ENCODE data around the gene ADGRA1.

The ADGRA1 gene

DNA sequence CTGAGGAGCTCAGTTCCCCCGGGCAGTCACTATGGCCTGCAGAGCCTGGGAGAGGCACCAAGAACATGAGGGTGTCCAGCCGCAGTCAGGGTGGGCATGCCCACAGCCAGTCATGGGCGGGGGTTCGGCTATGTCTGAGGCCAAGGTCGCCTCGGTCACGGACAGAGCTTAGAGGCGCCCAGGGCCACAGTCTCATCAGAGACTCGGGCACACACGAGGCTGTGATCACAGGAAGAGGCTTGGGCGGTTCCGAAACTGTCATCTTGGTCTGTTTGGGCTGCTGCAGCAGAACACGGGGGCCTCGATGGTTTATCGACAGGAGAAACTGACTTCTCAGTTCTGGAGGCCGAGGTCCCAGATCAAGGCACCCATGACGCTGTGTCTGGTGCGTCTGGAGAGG, 9.7 kb downstream of the ADGRA1 start:
- no peak overlapping the region for H4K91ac ChIP-seq (ENCODE audit: low read depth, low read length)
- no peak for DNase-seq
- no peak overlapping the region for H3K18ac ChIP-seq (ENCODE audit: low read length)
- H3K27ac ChIP-seq (ENCODE audit: low read depth, low read length) = no peak overlapping the region
- H3K4me3 ChIP-seq (ENCODE audit: low read depth, low read length) = no peak overlapping the region
- no peak overlapping the region for H3K14ac ChIP-seq (ENCODE audit: low read length)
- no peak overlapping the region for H2AFZ ChIP-seq (ENCODE audit: insufficient read depth, low read length, poor library complexity)
- no peak overlapping the region for H3K9ac ChIP-seq (ENCODE audit: low read length)
- no peak overlapping the region for H3K4ac ChIP-seq (ENCODE audit: low read depth, low read length)
- no peaks in the 10 kb centered on the region for H3K27me3 ChIP-seq (ENCODE audit: insufficient read depth, low read length)
- no peaks in the 10 kb centered on the region for H3K79me1 ChIP-seq (ENCODE audit: low read length)
- no peak overlapping the region for H2AK5ac ChIP-seq (ENCODE audit: low read length)
- H3K79me2 ChIP-seq (ENCODE audit: control insufficient read depth, insufficient read depth, low read length, poor library complexity) = no peaks in the 10 kb centered on the region
- H2BK5ac ChIP-seq (ENCODE audit: low read depth, low read length, poor library complexity) = no peak overlapping the region
- H4K12ac ChIP-seq (ENCODE audit: low read depth, low read length) = no peak overlapping the region
- H3K9me3 ChIP-seq (ENCODE audit: insufficient read depth, low read depth, low read length) = no peaks in the 10 kb centered on the region
- H3K4me1 ChIP-seq (ENCODE audit: control insufficient read depth in 1 of 2, insufficient read depth in 2 of 2, low read length in 2 of 2) = peaks cover 3% of the 10 kb centered on the region in 2 experiments
- WGBS (ENCODE audit: extremely low coverage, insufficient coverage, insufficient read length) = no CpG with 5 or more reads among the region's 18 CpGs
- no peak overlapping the region for H3K23ac ChIP-seq (ENCODE audit: low read length)
- H4K8ac ChIP-seq (ENCODE audit: low read depth, low read length) = no peak overlapping the region
- H2BK12ac ChIP-seq (ENCODE audit: low read length) = no peak overlapping the region
- no peak overlapping the region for H2BK120ac ChIP-seq (ENCODE audit: insufficient read depth, low read length, poor library complexity)
- H3K4me2 ChIP-seq (ENCODE audit: low read length) = no peak overlapping the region
- no peaks in the 10 kb centered on the region for H3K36me3 ChIP-seq (ENCODE audit: control insufficient read depth in 1 of 2, insufficient read depth in 2 of 2, low read length in 2 of 2)

DNA sequence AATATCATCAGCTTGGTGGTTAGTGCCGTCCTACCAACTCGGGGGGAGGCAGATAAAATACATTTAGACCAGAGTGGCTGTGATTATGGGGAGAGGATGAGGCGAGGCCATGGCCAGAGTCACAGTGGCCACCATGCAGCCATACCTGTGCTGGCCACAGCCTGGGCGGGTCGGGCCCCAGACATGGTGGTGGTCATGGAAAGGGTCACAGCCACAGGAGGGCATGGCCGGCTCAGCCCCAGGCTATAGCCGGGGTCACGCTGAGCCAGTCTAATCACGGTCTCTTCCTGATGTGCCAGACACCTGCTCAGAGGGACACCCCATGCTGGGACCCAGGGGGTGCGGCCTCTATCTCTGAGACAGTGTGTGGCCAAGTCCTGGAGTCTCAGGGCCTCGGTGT, 10.2 kb downstream of the ADGRA1 start:
- Histone ChIP-seq H2AK5ac (ENCODE audit: low read length) (no peak overlapping the region), H3K9me3 (ENCODE audit: insufficient read depth, low read depth, low read length) (no peaks in the 10 kb centered on the region), H2BK12ac (ENCODE audit: low read length) (no peak overlapping the region), H3K23ac (ENCODE audit: low read length) (no peak overlapping the region), H3K4me1 (ENCODE audit: control insufficient read depth in 1 of 2, insufficient read depth in 2 of 2, low read length in 2 of 2) (peaks cover 3% of the 10 kb centered on the region in 2 experiments), H3K27ac (ENCODE audit: low read depth, low read length) (no peak overlapping the region), H4K12ac (ENCODE audit: low read depth, low read length) (no peak overlapping the region), H2BK120ac (ENCODE audit: insufficient read depth, low read length, poor library complexity) (no peak overlapping the region), H3K4ac (ENCODE audit: low read depth, low read length) (no peak overlapping the region), H3K36me3 (ENCODE audit: control insufficient read depth in 1 of 2, insufficient read depth in 2 of 2, low read length in 2 of 2) (no peaks in the 10 kb centered on the region), H4K91ac (ENCODE audit: low read depth, low read length) (no peak overlapping the region), H2AFZ (ENCODE audit: insufficient read depth, low read length, poor library complexity) (no peak overlapping the region), H3K79me1 (ENCODE audit: low read length) (no peaks in the 10 kb centered on the region), H3K4me2 (ENCODE audit: low read length) (no peak overlapping the region), H3K79me2 (ENCODE audit: control insufficient read depth, insufficient read depth, low read length, poor library complexity) (no peaks in the 10 kb centered on the region), H3K14ac (ENCODE audit: low read length) (no peak overlapping the region), H4K8ac (ENCODE audit: low read depth, low read length) (no peak overlapping the region), H3K18ac (ENCODE audit: low read length) (no peak overlapping the region), H3K27me3 (ENCODE audit: insufficient read depth, low read length) (no peaks in the 10 kb centered on the region), H2BK5ac (ENCODE audit: low read depth, low read length, poor library complexity) (no peak overlapping the region), H3K4me3 (ENCODE audit: low read depth, low read length) (no peak overlapping the region), H3K9ac (ENCODE audit: low read length) (no peak overlapping the region)
- no CpG with 5 or more reads among the region's 11 CpGs for WGBS (ENCODE audit: extremely low coverage, insufficient coverage, insufficient read length)
- no peak for DNase-seq

DNA sequence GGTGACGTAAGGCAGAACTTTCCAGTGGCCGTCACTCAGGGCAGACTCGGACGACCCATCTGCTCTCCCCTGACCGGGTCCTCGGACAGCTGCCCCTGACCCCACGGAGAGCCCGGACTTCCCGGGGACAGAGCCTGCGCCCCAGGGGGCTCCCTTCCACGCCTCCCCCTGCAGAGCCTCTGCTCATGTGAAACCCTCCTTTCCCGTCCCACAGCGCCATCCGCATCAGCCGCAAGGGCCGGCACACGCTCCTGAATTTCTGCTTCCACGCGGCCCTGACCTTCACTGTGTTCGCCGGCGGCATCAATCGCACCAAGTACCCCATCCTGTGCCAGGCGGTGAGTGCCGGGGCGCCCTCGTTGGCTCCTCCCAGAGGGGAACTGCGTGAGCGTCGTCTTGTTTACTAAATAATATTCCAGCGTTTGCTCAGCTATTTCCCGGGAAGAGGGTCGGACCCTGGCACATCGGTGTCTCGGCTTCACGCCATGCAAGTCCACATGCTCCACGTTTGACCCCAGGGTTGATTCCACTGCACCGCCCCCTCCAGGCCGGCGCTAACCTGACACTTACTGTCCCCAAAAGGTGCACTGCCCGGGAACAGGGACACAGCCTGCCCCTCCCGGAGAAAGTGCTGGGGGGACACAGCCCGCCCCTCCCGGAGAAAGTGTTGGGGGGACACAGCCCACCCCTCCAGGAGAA, 10.9 kb downstream of the ADGRA1 start:
- Histone ChIP-seq H2AFZ (ENCODE audit: insufficient read depth, low read length, poor library complexity) (no peak overlapping the region), H4K12ac (ENCODE audit: low read depth, low read length) (no peak overlapping the region), H3K4me2 (ENCODE audit: low read length) (no peak overlapping the region), H3K9me3 (ENCODE audit: insufficient read depth, low read depth, low read length) (no peaks in the 10 kb centered on the region), H3K27ac (ENCODE audit: low read depth, low read length) (no peak overlapping the region), H3K79me2 (ENCODE audit: control insufficient read depth, insufficient read depth, low read length, poor library complexity) (no peaks in the 10 kb centered on the region), H3K23ac (ENCODE audit: low read length) (no peak overlapping the region), H3K14ac (ENCODE audit: low read length) (no peak overlapping the region), H3K36me3 (ENCODE audit: control insufficient read depth in 1 of 2, insufficient read depth in 2 of 2, low read length in 2 of 2) (no peaks in the 10 kb centered on the region), H3K18ac (ENCODE audit: low read length) (no peak overlapping the region), H3K27me3 (ENCODE audit: insufficient read depth, low read length) (no peaks in the 10 kb centered on the region), H3K4me1 (ENCODE audit: control insufficient read depth in 1 of 2, insufficient read depth in 2 of 2, low read length in 2 of 2) (peaks cover 3% of the 10 kb centered on the region in 2 experiments), H4K91ac (ENCODE audit: low read depth, low read length) (no peak overlapping the region), H2AK5ac (ENCODE audit: low read length) (no peak overlapping the region), H2BK5ac (ENCODE audit: low read depth, low read length, poor library complexity) (no peak overlapping the region), H3K9ac (ENCODE audit: low read length) (no peak overlapping the region), H4K8ac (ENCODE audit: low read depth, low read length) (no peak overlapping the region), H3K79me1 (ENCODE audit: low read length) (no peaks in the 10 kb centered on the region), H3K4me3 (ENCODE audit: low read depth, low read length) (no peak overlapping the region), H2BK120ac (ENCODE audit: insufficient read depth, low read length, poor library complexity) (no peak overlapping the region), H2BK12ac (ENCODE audit: low read length) (no peak overlapping the region), H3K4ac (ENCODE audit: low read depth, low read length) (no peak overlapping the region)
- WGBS (ENCODE audit: extremely low coverage, insufficient coverage, insufficient read length) = no CpG with 5 or more reads among the region's 44 CpGs
- no peak for DNase-seq

DNA sequence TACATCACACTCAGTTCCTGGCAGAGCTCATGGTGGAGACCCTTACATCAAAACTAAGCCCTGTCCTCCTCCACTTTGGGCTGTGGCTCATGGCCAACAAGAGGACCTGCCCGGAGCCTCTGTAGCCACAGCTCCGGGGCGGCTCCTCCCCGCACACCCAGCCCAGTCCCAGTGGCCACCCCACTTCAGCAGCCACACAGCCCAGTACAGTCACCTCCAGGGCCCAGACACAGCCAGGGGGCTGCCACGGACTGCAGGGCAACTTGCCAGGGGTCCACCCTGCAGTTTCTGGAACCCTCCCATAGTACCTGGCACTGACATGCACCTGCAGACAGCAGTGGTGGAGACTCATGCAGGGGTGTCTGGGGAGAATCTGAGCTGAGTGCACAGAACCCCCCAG, 11.8 kb downstream of the ADGRA1 start:
- no peak overlapping the region for H3K4ac ChIP-seq (ENCODE audit: low read depth, low read length)
- H3K9me3 ChIP-seq (ENCODE audit: insufficient read depth, low read depth, low read length) = no peaks in the 10 kb centered on the region
- no peak overlapping the region for H2AK5ac ChIP-seq (ENCODE audit: low read length)
- H3K18ac ChIP-seq (ENCODE audit: low read length) = no peak overlapping the region
- DNase-seq = no peak
- no peak overlapping the region for H2BK120ac ChIP-seq (ENCODE audit: insufficient read depth, low read length, poor library complexity)
- no peak overlapping the region for H4K8ac ChIP-seq (ENCODE audit: low read depth, low read length)
- H3K14ac ChIP-seq (ENCODE audit: low read length) = no peak overlapping the region
- peaks cover 3% of the 10 kb centered on the region in 2 experiments for H3K4me1 ChIP-seq (ENCODE audit: control insufficient read depth in 1 of 2, insufficient read depth in 2 of 2, low read length in 2 of 2)
- H3K4me3 ChIP-seq (ENCODE audit: low read depth, low read length) = no peak overlapping the region
- H3K36me3 ChIP-seq (ENCODE audit: control insufficient read depth in 1 of 2, insufficient read depth in 2 of 2, low read length in 2 of 2) = no peaks in the 10 kb centered on the region
- H2BK12ac ChIP-seq (ENCODE audit: low read length) = no peak overlapping the region
- H3K27ac ChIP-seq (ENCODE audit: low read depth, low read length) = no peak overlapping the region
- H3K4me2 ChIP-seq (ENCODE audit: low read length) = no peak overlapping the region
- H3K23ac ChIP-seq (ENCODE audit: low read length) = no peak overlapping the region
- no peaks in the 10 kb centered on the region for H3K79me1 ChIP-seq (ENCODE audit: low read length)
- H4K91ac ChIP-seq (ENCODE audit: low read depth, low read length) = no peak overlapping the region
- H2AFZ ChIP-seq (ENCODE audit: insufficient read depth, low read length, poor library complexity) = no peak overlapping the region
- H4K12ac ChIP-seq (ENCODE audit: low read depth, low read length) = no peak overlapping the region
- no peak overlapping the region for H3K9ac ChIP-seq (ENCODE audit: low read length)
- H3K79me2 ChIP-seq (ENCODE audit: control insufficient read depth, insufficient read depth, low read length, poor library complexity) = no peaks in the 10 kb centered on the region
- no peak overlapping the region for H2BK5ac ChIP-seq (ENCODE audit: low read depth, low read length, poor library complexity)
- H3K27me3 ChIP-seq (ENCODE audit: insufficient read depth, low read length) = no peaks in the 10 kb centered on the region
- no CpG with 5 or more reads among the region's 5 CpGs for WGBS (ENCODE audit: extremely low coverage, insufficient coverage, insufficient read length)

Data from trophoblast cell (in vitro differentiated cells and primary cell).